Fibroblast of skin of right quadriceps (primary cell): ENCODE data around the gene HECTD4.

Source experiments
- DNase-seq: peaks from one replicate; pipeline ENCODE4 v3.0.0-alpha.2; 2013

HECTD4 gene

DNA sequence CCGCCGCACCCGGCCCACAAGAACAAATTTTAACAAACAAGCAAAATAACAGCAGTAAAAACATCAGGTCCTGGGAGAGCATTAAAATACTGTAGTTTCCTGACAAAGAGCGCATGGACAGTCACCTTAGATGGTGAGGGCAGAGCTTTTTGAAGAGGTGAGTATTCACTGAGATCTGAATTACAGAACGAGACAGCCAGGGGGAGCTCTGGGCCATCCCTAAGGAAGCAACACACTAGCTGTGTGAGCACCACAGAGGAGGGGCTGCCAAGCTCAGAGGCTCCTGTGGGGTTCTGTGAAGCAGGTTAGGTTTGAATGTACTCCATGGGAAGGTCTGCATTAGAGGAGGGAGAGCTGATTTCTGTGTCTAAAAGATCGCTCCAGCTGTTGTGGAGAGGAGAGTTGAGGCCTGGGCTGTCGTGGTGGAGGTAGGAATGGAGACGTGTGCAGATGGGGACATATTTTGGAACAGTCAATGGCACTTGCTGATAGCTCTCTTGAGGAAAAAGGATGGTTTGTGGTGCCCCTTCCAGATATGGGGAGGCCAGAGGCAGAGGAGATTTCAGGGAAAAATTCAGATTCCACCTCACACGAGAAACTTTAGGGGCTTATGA, 184.0 kb downstream of the HECTD4 start:
- DNase-seq: peak; percentile 45

DNA sequence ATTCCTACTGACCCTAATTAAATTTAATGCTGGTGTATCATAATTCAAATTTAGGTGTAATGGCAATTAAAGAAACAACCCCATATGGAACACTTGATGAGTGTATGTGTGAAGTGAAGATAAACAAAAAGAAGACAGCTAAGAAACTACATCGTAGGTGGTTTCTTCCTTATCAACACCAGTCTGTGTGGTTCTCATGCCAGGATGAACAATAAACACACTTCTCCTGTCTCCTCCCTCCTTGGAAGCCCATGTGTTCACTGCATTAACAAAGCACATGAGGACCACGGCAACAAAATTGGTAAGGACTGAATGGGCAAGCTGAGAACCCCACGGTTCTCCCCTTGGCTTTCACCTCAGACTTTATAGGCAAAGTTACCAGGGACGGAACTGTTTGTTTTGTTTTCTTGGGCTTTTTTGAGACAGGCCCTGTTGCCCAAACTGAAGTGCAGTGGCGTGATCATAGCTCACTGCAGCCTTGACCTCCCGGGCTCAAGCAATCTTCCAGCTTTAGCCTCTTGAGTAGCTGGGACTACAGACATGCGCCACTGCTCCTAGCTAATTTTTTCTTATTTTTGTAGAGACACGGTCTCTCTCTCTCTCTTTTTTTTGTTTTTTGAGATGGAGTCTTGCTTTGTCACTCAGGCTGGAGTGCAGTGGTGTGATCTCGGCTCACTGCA, 185.9 kb downstream of the HECTD4 start:
- no peak for DNase-seq

DNA sequence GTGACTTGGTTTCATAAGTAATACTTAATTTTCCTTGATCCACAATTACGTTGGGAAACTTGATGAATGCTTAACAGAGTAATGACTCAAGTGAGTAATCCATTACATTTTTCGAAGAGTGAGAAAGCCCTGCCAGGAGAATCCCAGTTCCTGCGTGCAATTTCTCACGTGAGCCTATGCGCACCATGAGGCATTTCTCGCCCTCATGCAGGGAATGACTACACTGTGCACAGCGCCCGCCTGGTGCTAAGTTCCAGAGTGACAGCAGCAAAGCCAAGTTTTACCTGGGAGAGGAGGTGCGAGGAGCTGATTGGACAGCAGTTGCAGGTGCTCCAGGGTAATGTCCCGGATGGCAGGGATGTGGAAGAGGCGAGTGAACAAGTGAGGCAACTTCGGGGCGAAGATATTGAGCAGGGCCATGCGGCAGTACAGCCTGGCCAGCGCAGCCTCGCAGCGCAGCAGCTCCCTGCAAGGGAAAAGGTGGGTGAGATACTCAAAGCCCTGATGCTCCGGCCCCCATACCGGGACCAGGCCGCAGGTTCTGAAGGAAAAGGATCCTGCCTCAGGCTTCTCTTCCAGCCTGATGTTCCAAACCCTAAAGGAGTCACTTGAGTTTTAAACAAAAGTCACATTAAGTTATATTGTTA, 187.5 kb downstream of the HECTD4 start:
- DNase-seq: no peak

DNA sequence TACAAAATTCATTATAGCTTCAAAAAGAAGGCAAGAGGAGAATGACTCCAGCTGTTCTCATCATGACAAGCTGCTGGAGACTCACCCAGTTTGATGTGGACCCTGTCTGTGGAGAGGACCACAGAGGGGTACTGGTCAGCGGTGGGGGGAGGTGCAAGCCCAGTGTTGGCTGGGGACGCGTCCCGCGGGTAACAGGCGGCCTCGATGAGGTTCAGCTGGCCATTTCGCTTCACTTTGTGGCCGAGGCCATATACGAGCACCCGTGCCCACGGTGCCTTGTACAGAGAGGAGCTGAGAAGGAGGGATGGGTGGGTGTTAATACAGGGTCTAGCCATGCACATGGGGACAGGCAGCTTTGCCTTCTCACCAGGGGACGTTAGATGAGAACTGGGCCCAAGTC, 189.8 kb downstream of the HECTD4 start:
- no peak for DNase-seq

DNA sequence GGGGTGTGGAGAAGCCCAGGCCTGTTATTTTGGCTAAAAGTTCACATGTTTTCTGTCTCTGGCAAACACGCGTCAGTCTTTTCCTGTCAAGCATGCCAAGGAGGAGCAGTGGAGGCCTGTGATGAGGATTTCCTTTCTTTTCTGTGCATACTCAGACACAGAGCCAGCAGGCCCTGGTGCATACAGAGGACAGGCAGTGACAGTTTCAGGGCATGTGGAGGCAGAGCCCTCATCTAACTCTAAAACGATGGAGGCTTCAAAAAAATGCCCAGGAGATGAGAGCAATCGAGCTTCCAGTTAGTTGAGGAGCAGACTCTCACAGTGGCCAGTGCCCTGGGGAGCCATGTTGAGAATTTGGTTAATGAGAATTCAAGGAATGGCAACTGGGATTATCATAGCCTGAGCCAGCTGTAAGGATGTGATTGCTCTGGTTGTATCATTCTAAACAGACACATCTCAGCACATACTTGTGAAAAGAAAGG, 190.3 kb downstream of the HECTD4 start:
- DNase-seq: no peak

DNA sequence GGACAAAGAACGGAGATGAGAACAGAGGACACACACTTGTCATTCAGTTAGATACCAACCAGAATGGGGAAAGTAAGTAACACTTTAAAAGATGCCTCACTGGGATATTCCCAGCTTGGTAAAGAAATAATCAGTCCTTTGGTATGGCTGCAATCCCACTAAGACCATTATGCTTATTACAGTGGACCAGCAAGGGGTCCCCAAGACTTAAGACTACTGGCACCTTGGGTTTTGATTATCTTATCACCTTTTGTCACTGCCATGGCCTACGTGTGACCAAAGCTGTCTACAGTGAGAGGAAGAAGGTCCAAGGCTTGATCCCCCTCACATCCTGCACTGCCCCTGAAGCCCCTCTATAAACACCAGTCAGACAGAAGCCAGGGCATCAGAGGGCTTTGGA, 191.0 kb downstream of the HECTD4 start:
- no peak for DNase-seq

DNA sequence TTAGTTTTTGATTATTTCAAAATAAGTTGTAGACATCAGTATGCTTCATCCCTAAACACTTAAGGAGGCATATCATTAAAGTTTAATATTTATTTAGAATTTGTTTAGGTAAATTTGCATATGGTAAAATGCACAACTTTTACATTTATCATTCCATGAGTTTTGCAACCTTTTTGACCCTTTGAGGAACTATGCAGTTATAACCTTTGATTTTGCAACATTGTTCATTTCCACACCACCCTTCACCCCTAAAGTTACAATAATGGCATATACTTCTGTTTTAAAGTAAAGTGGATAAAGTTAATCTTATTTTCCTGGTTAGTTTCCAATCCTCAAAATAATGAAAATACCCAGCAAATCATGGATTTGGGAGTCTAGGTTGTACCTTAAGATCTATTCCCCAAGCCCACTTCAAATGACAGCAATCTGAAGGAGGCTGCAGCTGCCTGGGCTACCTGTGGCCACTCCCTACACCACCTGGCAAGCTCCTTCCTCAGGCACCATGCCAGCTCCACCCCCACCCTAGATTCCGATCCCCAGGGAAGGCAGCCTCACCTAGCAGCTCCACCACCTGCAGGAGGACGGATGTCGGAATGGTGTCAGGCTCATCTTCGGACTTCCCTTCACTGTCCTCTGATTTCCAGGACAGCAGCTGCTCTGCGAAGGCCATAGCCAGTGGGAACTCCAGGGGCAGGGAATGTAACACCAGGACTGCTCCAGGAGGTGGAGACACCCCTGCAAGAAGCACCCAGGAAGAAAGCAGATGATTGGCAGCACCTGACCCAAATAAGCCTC, 191.8 kb downstream of the HECTD4 start:
- DNase-seq: no peak

DNA sequence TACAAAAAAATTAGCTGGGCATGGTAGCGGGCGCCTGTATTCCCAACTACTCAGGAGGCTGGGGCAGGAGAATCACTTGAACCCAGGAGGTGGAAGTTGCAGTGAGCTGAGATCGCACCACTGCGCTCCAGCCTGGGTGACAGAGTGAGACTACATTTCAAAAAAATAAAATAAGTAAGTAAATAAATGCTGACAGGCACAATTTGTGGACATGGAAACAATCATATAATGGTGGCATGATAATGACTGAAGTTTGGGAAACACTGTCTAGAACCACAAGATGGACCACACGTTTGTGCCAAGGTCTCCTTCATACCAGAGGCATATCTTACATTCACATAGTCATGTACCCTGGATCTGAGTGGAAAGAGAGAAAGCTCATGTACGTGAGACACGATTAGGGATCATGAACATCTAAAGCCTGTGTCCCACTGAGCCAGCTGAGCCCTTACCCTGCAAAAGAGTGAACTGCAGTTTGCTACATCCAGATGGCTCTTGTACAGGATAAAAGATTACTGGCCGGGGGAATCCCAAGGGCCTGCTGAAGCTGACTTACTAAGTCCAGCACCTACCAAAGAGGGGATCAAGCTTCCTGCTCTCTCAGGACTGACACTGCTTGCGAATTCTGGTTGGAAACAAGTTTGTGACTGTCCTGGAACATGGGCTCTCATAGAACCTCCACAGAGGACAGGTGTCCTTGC, 194.0 kb downstream of the HECTD4 start:
- DNase-seq: no peak

DNA sequence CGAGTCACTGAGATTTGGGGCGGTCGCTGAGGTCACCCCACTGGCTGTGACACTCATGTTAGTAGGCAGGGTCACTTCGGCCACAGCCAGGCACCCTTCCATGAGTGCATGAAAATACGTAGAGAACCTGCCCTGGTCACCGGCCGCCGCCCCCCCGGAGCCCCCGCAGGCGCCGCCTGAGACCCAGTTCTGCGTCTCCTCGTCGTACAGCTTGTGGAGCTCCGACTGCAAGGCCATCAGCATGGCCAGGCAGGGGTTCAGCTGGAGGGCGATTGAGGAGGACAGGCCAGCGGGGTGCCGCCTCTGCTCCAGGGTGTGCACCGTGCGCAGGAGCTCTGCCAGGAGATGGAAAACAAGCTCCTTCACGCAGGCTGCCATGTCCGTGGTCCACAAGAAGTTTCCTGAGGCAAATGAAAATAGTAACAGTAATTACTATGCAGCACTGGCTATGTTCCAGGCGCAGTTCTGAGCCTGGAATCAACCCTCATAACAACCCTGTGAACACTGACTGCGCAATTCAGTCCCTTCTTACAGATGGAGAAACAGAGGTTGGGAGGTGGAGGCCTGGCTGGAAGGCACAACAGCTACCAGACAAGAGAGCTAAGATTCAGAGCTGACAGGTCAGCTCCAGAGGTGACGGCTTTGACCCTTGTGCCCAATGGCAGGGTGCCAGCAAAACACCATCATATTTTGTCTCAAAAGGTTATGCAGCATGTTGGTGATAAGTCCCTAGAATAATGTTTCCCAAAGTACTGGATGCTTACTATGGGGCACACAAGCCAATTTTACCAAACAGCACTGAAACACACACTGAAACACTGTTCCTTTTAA, 196.9 kb downstream of the HECTD4 start:
- no peak for DNase-seq

DNA sequence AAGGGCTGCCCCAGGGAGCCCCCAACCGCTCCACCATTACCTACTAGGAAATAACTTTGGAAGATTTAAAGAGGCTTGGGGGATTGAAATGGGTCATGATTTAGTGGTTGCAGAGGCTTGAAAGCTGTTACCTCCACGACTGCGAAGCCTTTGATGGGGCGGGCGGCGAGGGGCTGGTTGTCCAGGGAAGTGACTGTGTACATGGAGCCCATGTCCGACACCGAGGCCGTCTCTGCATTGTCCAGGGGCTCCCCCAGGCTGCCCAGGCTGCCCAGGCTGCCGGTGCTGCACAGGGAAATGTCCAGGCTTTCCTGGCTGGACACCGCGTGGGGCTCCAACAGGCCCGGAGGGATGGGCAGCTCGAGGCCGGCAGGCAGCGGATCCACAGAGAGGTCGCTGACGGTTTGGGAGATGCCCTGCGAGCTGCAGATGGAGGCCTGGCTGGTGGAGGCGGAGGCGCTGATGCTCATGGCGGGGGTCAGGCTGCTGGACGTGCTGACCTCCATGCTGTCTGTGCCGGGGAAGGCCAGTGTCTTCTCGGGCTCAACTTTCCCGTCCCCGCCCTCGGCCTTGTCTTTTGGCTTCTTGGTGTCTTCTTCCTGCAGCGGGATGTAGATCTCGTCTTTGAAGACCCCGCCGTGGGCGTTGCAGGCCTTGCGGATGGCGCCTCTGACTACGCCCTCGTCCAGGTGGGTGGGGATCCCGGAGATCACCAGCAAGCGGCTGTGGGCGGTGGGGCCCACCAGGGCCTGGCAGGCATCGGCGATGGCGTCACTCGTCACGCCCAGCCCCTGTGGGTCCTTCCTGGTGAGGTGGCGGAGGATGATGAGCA, 198.0 kb downstream of the HECTD4 start:
- no peak for DNase-seq

DNA sequence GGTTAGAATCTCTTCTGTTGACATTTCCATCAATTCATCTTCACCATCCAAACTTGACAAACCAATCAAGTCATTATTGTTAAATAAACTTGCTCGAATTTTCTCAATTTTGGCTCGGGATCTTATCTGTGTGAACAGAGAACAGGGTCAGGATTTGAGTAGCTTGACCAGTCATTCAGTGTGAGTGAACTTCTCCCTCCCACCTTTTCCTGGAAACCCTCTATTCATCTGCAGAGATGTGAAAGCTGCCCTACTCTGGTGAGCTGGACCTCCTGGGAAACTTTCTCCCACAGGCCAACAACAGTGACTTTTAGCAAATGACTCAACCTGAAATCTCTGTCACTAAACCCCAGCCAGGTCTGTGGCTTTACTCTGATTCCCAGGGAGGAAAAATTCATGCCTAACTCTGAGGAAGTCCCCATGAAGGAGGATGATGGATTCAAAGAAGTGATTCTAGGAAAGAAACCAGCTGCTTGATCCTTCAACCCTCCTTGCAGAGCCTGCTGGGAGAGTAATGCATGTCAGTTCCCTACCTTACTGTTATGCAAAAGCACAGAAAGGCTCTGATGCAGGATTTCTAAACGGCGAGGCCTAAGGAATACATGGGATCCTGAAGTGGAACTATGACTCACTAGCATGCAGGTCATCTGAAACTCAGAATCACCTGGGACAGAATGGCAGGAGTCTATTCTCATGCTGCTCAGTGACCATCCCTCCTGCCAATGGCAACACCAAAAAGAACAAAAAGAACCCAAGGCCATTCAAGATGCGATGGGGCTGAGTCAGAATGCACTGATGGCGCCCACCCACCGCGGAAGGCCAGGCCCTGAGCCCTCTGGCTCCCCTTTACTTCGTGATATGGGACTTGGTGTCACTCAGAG, 198.8 kb downstream of the HECTD4 start:
- DNase-seq: no peak

DNA sequence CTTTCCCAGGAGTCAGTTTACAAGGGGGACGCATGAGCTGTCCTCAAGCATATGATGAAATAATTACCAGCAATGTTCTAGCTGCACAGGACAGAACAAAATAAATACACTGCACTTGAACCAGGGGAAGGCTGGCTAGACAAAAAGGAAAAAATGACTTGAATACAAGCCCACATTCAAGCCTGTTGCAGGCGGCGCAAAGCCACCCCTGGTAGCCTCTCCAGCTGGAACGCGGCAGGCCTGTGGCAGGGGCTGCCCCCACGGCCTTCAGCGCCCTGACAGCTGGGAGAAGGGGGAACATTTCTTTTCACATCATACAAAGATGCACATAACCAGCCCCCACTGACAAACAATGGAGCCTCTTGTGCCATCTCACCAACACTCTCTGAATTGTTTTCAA, 199.7 kb downstream of the HECTD4 start:
- no peak for DNase-seq

DNA sequence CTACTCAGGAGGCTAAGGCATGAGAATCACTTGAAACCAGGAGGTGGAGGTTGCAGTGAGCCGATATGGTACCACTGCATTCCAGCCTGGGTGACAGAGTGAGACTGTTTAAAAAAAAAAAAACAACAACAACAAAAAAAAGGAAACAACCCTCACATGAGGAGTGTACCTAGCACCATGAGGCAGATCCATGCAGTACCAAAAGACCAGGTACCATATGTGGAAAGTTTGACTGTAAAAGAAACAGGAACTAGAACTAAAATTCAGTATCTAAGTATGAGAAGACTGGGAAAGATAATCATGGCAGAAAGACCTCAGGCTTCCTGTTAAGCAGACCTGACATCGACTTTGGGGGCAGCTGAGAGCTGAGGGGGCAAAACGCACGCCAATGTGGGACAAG, 201.8 kb downstream of the HECTD4 start:
- no peak for DNase-seq

DNA sequence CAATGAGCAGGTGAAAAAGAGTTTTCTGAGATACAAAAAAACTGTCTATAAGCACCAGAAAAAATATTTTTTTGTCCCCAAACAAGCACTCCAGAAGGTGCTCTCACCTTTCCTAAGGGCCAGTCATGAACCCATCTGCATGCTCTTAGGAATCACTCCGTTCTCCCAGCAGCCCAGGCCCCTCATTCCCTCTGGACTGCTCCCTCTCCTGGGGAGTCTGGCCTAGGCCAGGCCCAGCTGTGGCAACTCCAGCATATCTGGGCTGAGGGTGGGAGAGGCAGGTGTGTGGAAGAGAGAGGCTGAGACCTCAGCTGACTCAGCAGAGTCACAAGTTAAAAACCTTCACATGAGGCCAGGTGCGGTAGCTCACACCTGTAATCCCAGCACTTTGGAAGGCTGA, 202.3 kb downstream of the HECTD4 start:
- no peak for DNase-seq

DNA sequence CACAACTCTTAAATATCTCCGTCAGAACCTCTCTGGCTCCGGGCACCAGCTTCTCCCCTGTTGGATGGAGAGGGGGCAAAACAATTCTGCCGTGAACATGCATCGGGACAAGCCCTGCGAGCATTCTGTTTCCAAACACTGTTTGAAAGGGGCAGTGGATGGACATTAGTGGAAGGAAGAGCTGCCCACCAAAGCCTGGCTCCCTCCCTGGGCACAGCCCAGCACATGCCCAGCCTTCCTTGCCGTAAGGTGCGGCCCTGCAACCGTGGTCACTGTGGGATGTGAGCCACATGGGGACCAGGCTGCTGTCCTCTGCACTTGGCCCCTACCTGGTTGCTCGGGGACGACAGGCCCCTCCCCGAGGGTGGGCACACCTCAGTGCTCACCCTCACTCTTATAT, 202.9 kb downstream of the HECTD4 start:
- no peak for DNase-seq

DNA sequence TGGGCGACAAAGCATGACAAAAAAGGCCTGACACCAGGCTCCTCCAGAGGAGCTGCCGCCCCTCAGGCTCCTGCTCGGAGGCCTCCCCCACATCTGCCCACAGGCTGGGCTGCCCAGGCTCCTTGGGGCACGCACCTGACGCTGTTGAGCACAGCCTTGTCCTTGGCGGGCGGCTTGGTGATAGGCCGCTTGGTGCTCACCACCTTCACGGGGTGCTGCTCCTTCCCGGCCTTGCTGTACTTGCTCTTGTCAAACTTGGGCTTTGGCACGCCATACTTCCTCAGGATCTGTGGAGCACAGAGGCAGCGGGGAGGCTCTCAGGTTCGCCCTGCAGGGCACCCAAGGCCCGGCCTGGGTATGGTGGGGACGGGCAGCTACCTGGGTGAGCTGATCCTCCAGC, 203.4 kb downstream of the HECTD4 start:
- DNase-seq: no peak

DNA sequence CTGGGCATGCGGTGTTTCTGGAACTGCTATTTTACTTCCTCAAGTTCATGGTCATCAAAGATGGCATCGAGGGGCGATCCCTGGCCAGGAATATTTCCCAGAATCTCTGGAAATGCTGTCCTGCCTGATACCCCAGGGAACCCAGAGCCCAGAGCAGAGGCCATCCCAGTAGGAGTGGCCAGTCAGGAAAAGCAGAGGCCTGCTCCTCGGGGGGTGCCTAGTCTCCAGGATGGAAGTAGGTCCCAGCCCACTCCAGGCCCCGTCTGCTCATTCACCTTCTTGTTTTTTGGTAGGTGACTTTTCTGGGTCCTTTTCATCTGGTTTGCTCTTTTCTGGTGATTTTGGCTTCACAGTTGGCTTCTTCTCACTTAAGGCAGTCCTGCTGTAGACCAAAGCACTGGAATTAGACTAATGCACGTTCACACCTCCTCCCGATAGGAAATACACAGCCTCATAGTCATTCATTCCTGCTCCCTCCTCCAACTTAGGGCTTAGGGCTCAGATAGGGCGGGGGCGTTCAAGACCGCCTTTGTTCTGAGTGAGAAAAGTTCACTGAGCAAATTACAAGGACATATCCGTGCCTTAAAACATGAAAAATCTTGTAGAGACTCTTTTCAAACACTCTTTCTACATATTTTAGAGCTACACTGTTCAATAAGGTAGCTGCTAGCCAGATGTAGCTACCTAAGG, 205.8 kb downstream of the HECTD4 start:
- DNase-seq: no peak

DNA sequence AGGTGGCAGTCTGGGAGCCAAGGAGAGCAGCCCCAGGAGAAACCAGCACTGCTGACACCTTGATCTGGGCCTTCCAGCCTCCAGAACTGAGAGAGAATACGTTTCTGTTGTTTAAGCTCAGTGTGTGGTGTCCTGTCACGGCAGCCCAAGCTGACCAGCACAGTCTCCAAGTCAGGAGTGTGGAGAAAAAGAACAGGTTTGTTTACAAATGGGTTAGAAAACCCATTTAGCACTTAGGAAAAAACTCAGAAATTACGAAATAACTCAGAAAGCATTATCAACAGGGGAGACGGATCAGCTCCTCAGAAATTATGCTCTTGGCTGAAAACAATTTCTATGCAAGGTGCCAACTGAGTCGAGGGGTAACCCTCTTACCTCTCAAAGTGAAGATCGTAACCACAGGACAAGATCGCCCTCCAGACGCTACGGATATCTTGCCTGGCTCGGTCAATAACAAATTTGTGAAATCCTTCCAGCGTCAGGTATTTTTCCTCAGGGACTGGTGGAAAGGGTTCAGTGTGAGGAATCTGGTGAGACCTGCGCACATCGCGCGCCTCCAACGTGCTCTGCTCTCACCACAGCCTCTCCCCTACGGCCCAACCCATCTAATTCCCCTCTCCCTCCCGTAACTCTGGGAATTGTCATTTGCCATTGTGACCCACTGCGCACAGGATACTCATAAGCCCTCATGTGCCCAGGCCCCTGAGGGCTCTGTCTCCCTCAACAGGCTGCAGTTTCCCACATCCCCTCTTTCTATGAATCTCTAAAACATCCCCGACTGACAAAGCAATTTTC, 206.7 kb downstream of the HECTD4 start:
- no peak for DNase-seq
